ENCODE measurements around the gene IL34.

GRCh38 chr16:70659953-70660671, 13.8 kb downstream of the IL34 start:
- no peak for TF ChIP-seq POLR2A (IDR thresholded peaks at IDR 0.05)
- TF ChIP-seq CTCF (IDR thresholded peaks at IDR 0.05): no peak
- TF ChIP-seq POLR2AphosphoS5 (IDR thresholded peaks at IDR 0.05): no peak
- TF ChIP-seq EP300 (IDR thresholded peaks at IDR 0.05): no peak

All from upper lobe of left lung (tissue), 4 donors.